DLD1 (cell line): Measurements from ENCODE around the gene FAM72C.
"Not testable (repeated sequence)": the region's sequence is repeated elsewhere in the genome, so short reads cannot be mapped to it uniquely, and the experiment has no call there.

ENCODE experiments used
- in situ Hi-C: cut with HindIII; loops from 2 replicates; pipeline ENCODE4 v1.10.0; 2017; ENCODE audit warnings: low sequenced_read_pairs

FAM72C gene

GRCh38 chr1:143971924-143972700 lies at the start of gene FAM72C:
Gene FAM72C, minus strand, starts transcription at chr1:143971986. Its CDS starts 845 bp downstream, at chr1:143971141.
- in situ Hi-C loops, result not testable (repeated sequence)

GRCh38 chr1:144020001-144020738 lies 48.4 kb upstream of the FAM72C start:
- in situ Hi-C loops, result not testable (repeated sequence)

GRCh38 chr1:144019101-144019500 lies 47.3 kb upstream of the FAM72C start:
- in situ Hi-C loops, result not testable (repeated sequence)

- in situ Hi-C loops, result not testable (repeated sequence)
Measured at GRCh38 chr1:144015180-144015966, 43.6 kb upstream of the FAM72C start.

GRCh38 chr1:144014528-144014927 lies 42.7 kb upstream of the FAM72C start:
- in situ Hi-C loops, result not testable (repeated sequence)

- in situ Hi-C loops, result not testable (repeated sequence)
Measured at GRCh38 chr1:144014121-144014520, 42.3 kb upstream of the FAM72C start.

GRCh38 chr1:144012168-144012733 lies 40.5 kb upstream of the FAM72C start:
- in situ Hi-C loops, result not testable (repeated sequence)

- in situ Hi-C loops, result not testable (repeated sequence)
Measured at GRCh38 chr1:144009410-144009809, 37.6 kb upstream of the FAM72C start.

GRCh38 chr1:144004259-144004658 lies 32.5 kb upstream of the FAM72C start:
- in situ Hi-C loops, result not testable (repeated sequence)

GRCh38 chr1:144003306-144004029 lies 31.7 kb upstream of the FAM72C start:
- in situ Hi-C loops, result not testable (repeated sequence)

- in situ Hi-C loops, result not testable (repeated sequence)
Measured at GRCh38 chr1:144002141-144002881, 30.5 kb upstream of the FAM72C start.

GRCh38 chr1:144001077-144001476 lies 29.3 kb upstream of the FAM72C start:
- in situ Hi-C loops, result not testable (repeated sequence)

- in situ Hi-C loops, result not testable (repeated sequence)
Measured at GRCh38 chr1:143996020-143996419, 24.2 kb upstream of the FAM72C start.

GRCh38 chr1:143993301-143993907 lies 21.6 kb upstream of the FAM72C start:
- in situ Hi-C loops, result not testable (repeated sequence)

- in situ Hi-C loops, result not testable (repeated sequence)
Measured at GRCh38 chr1:143990699-143991098, 18.9 kb upstream of the FAM72C start.

GRCh38 chr1:143989719-143990118 lies 17.9 kb upstream of the FAM72C start:
- in situ Hi-C loops, result not testable (repeated sequence)

GRCh38 chr1:143989427-143989712 lies 17.6 kb upstream of the FAM72C start:
- in situ Hi-C loops, result not testable (repeated sequence)

- in situ Hi-C loops, result not testable (repeated sequence)
Measured at GRCh38 chr1:143988602-143989426, 17.0 kb upstream of the FAM72C start.
